GM23338 (cell line): ENCODE results near the gene RNF212B. TPM values are rescaled to one million over a fixed set of nuclear protein-coding genes. Genes with fewer than 3 reads are reported as not detected.

Experiments used
- ATAC-seq: fragments of 200-7000 bp; cut with Tn5 transposase; 3 replicates; pipeline ENCODE4 v1.9.1; 2020
- DNase-seq: peaks from one replicate; pipeline ENCODE4 v3.0.0-alpha.2; 2015; ENCODE audit warnings: low spot score
- H2AFZ ChIP-seq: fragments of 200-600 bp; sonication (generic); 2 replicates; pipeline ENCODE4 v1.8.0; 2016; ENCODE audit warnings: antibody characterized with exemption, mild to moderate bottlenecking, moderate library complexity
- H3F3A ChIP-seq: fragments of 200-600 bp; sonication (generic); replicated peaks from 2 replicates; pipeline ENCODE4 v1.8.0; 2017; ENCODE audit warnings: antibody characterized with exemption, mixed run types, low read depth
- H3K27ac ChIP-seq: fragments of 200-600 bp; sonication (generic); 2 replicates; pipeline ENCODE4 v1.6.1; 2016; ENCODE audit warnings: low read depth
- H3K27me3 ChIP-seq: fragments of 200-600 bp; sonication (generic); 2 replicates; pipeline ENCODE4 v1.8.0; 2016; ENCODE audit warnings: mild to moderate bottlenecking, mixed run types, moderate library complexity; ENCODE audit not compliant: insufficient read depth
- H3K36me3 ChIP-seq: fragments of 200-600 bp; sonication (generic); 2 replicates; pipeline ENCODE4 v1.8.0; 2016; ENCODE audit warnings: mild to moderate bottlenecking; ENCODE audit not compliant: insufficient read depth
- H3K4me1 ChIP-seq: fragments of 200-600 bp; sonication (generic); 2 replicates; pipeline ENCODE4 v1.8.0; 2016; ENCODE audit warnings: mild to moderate bottlenecking, moderate library complexity; ENCODE audit not compliant: insufficient read depth
- H3K4me2 ChIP-seq: fragments of 200-600 bp; sonication (generic); 2 replicates; pipeline ENCODE4 v1.7.1; 2017; ENCODE audit warnings: mixed run types
- H3K4me3 ChIP-seq: fragments of 200-600 bp; sonication (generic); 2 replicates; pipeline ENCODE4 v1.6.1; 2016; ENCODE audit warnings: mixed run types
- H3K79me2 ChIP-seq: fragments of 200-600 bp; sonication (generic); replicated peaks from 2 replicates; pipeline ENCODE4 v1.8.0; 2017; ENCODE audit warnings: mild to moderate bottlenecking; ENCODE audit not compliant: insufficient read depth
- H3K9me2 ChIP-seq: fragments of 200-600 bp; sonication (generic); 2 replicates; pipeline ENCODE4 v1.8.0; 2017; ENCODE audit not compliant: insufficient read depth
- H4K20me1 ChIP-seq: fragments of 200-600 bp; sonication (generic); replicated peaks from 2 replicates; pipeline ENCODE4 v1.8.0; 2017; ENCODE audit warnings: mild to moderate bottlenecking; ENCODE audit not compliant: insufficient read depth
- H3K27ac Mint-ChIP-seq: 2 replicates; pipeline ENCODE4 v1.8.0; 2020; ENCODE audit warnings: inconsistent platforms, mild to moderate bottlenecking, moderate library complexity, mixed read lengths
- H3K27me3 Mint-ChIP-seq: 3 replicates; pipeline ENCODE4 v1.8.0; 2022; ENCODE audit warnings: low read depth, mild to moderate bottlenecking, moderate library complexity, mixed read lengths, inconsistent platforms; ENCODE audit not compliant: insufficient read depth, poor library complexity
- H3K36me3 Mint-ChIP-seq: 3 replicates; pipeline ENCODE4 v1.8.0; 2021; ENCODE audit warnings: low read depth, mild to moderate bottlenecking, inconsistent platforms, moderate library complexity, mixed read lengths
- H3K4me1 Mint-ChIP-seq: 3 replicates; pipeline ENCODE4 v1.8.0; 2020; ENCODE audit warnings: mild to moderate bottlenecking, inconsistent platforms, mixed read lengths
- H3K4me3 Mint-ChIP-seq: 3 replicates; pipeline ENCODE4 v1.8.0; 2021; ENCODE audit warnings: moderate library complexity, mild to moderate bottlenecking, inconsistent platforms, mixed read lengths
- H3K9me3 Mint-ChIP-seq: 3 replicates; pipeline ENCODE4 v1.8.0; 2020; ENCODE audit warnings: moderate library complexity, mild to moderate bottlenecking, inconsistent platforms, mixed read lengths
- CREB1 ChIP-seq: fragments of 250-450 bp; sonication (Bioruptor Pico); IDR thresholded peaks from 2 replicates; pipeline ENCODE4 v1.5.0; 2020; ENCODE audit warnings: low read depth, mild to moderate bottlenecking, moderate library complexity
- CTCF ChIP-seq, 2 experiments: fragments of 200-600 bp in 1 of 2; sonication (generic) in 1 of 2; conservative IDR thresholded peaks; 2 replicates each; pipeline versions ENCODE4 v1.5.1 to v1.6.1; 2016 to 2017; ENCODE audit warnings: antibody characterized with exemption in 2 of 2, low read depth in 2 of 2, mild to moderate bottlenecking in 2 of 2, moderate library complexity in 1 of 2
- ETS1 ChIP-seq: IDR thresholded peaks from 2 replicates; pipeline ENCODE4 v1.6.1; 2016; ENCODE audit warnings: antibody characterized with exemption
- EZH2 ChIP-seq: fragments of 200-600 bp; sonication (generic); IDR thresholded peaks from one replicate; pipeline ENCODE4 v1.8.0; 2017; ENCODE audit warnings: antibody characterized with exemption, mild to moderate bottlenecking, low read depth; ENCODE audit not compliant: unreplicated experiment
- EZH2phosphoT487 ChIP-seq: fragments of 200-600 bp; sonication (generic); IDR thresholded peaks from one replicate; pipeline ENCODE4 v1.8.1; 2018; ENCODE audit warnings: antibody characterized with exemption; ENCODE audit not compliant: unreplicated experiment
- JUNB ChIP-seq: IDR thresholded peaks from one replicate; pipeline ENCODE4 v1.6.1; 2016; ENCODE audit warnings: antibody characterized with exemption; ENCODE audit not compliant: unreplicated experiment
- NANOG ChIP-seq: IDR thresholded peaks from 2 replicates; pipeline ENCODE4 v1.6.1; 2016; ENCODE audit warnings: antibody characterized with exemption, borderline replicate concordance
- POLR2AphosphoS5 ChIP-seq: IDR thresholded peaks from 2 replicates; pipeline ENCODE4 v1.6.1; 2016; ENCODE audit warnings: antibody characterized with exemption, low read depth
- REST ChIP-seq: IDR thresholded peaks from one replicate; pipeline ENCODE4 v1.6.1; 2018; ENCODE audit warnings: antibody characterized with exemption; ENCODE audit not compliant: unreplicated experiment
- STAT1 ChIP-seq: IDR thresholded peaks from one replicate; pipeline ENCODE4 v1.6.1; 2016; ENCODE audit warnings: antibody characterized with exemption; ENCODE audit not compliant: unreplicated experiment
- ZNF114 ChIP-seq: fragments of 250-450 bp; sonication (Bioruptor Pico); IDR thresholded peaks from 2 replicates; pipeline ENCODE4 v1.5.0; 2020; ENCODE audit warnings: mild to moderate bottlenecking, moderate library complexity
- ZNF331 ChIP-seq: fragments of 250-450 bp; sonication (Bioruptor Pico); IDR thresholded peaks from 2 replicates; pipeline ENCODE4 v1.5.0; 2020; ENCODE audit warnings: low read depth, mild to moderate bottlenecking, moderate library complexity
- ZNF462 ChIP-seq: fragments of 250-450 bp; sonication (Bioruptor Pico); IDR thresholded peaks from 2 replicates; pipeline ENCODE4 v1.5.0; 2020; ENCODE audit warnings: mild to moderate bottlenecking, moderate library complexity
- polyA plus RNA-seq: library from polyadenylated mRNA; unstranded; fragments of >200 nt; fragmentation: Nextera tagmentation; extraction: Ambion mirVana; gene quantifications from 2 replicates; pipeline ENCODE4 v1.2.1, GENCODE V29; 2016
- total RNA-seq: library from RNA; depleted of rRNA; stranded (reverse); fragments of >200 nt; shearing (Covaris generic); gene quantifications from 2 replicates; pipeline ENCODE4 v1.2.3, GENCODE V29; 2014

RNF212B gene
- total and polyA plus RNA-seq, 2 experiments from 2014 or later, result not detected

- Histone ChIP-seq H3K27ac (no peak overlapping the region), H3K36me3 (no peaks in the 10 kb centered on the region; the same call in 1 of the 2 replicates), H3K4me2 (no peak overlapping the region), H3K9me2 (no peaks in the 10 kb centered on the region), H3K79me2 (peaks cover 11% of the 10 kb centered on the region; the same call in 1 of the 2 replicates), H3K27me3 (no peaks in the 10 kb centered on the region), H4K20me1 (no peaks in the 10 kb centered on the region; the same call in 1 of the 2 replicates), H2AFZ (no peak overlapping the region), H3F3A (peaks cover 11% of the 10 kb centered on the region; the same call in 1 of the 2 replicates), H3K4me1 (peaks cover 13% of the 10 kb centered on the region), H3K4me3 (no peak overlapping the region)
- ATAC-seq (no peak), DNase-seq (no peak)
- no peak overlapping the region for H3K27ac Mint-ChIP-seq
- H3K36me3 Mint-ChIP-seq, result peaks cover 24% of the 10 kb centered on the region; the same call in 2 of the 3 replicates
- peaks cover 5% of the 10 kb centered on the region for H3K27me3 Mint-ChIP-seq
- TF ChIP-seq ZNF331 (no peak), CREB1 (CRISPR knock-in tag) (no peak), ETS1 (no peak), CTCF (conservative IDR thresholded peaks at IDR 0.05; ENCODE audit: low read depth in 2 of 2) (no peak), POLR2AphosphoS5 (no peak), EZH2phosphoT487 (no peak), ZNF462 (no peak), REST (no peak), NANOG (no peak), EZH2 (no peak), ZNF114 (CRISPR knock-in tag) (no peak), STAT1 (no peak), JUNB (no peak)
- no peaks in the 10 kb centered on the region for H3K9me3 Mint-ChIP-seq
- H3K4me1 Mint-ChIP-seq, result peaks cover 22% of the 10 kb centered on the region
- no peak overlapping the region for H3K4me3 Mint-ChIP-seq
Measured at GRCh38 chr14:23310546-23310945, 72.8 kb downstream of the RNF212B start.
